IMR-90 (cell line): ENCODE results near the gene NRIP2. TPM values are rescaled to one million over a fixed set of nuclear protein-coding genes. Genes with fewer than 3 reads are reported as not detected.

Experiments used
- ATAC-seq: fragments of 200-7000 bp; cut with Tn5 transposase; 2 replicates; pipeline ENCODE4 v1.9.1; 2020; ENCODE audit warnings: low read depth, mild to moderate bottlenecking, moderate library complexity
- BruUV-seq: library from RNA; stranded (reverse); fragments of 400-500 nt; replicated peaks from 2 replicates; lab custom pipeline; 2021; lab: Mats Ljungman, UMichigan
- CTCF ChIA-PET: fragments of 300-600 bp; formaldehyde crosslinking; extraction: SDS; loops from one replicate; lab custom pipeline; 2021; ENCODE audit warnings: antibody characterized with exemption; lab: Yijun Ruan, JAX
- POLR2A ChIA-PET: fragments of 300-600 bp; sonication (Branson Sonifier 250); formaldehyde crosslinking; loops from one replicate; lab custom pipeline; 2022; ENCODE audit warnings: antibody characterized with exemption; ENCODE audit not compliant: unreplicated experiment; lab: Charles Lee
- DNase-seq: peaks from one replicate; pipeline ENCODE4 v3.0.0; 2013
- H2AFZ ChIP-seq: replicated peaks from 2 replicates; pipeline ENCODE3; 2013; ENCODE audit warnings: low read length, mild to moderate bottlenecking; ENCODE audit not compliant: poor library complexity
- H2AK5ac ChIP-seq: 2 replicates; pipeline ENCODE4 v1.6.1; 2013; ENCODE audit warnings: low read depth, low read length, inconsistent platforms
- H2AK9ac ChIP-seq: replicated peaks from 2 replicates; pipeline ENCODE3; 2013; ENCODE audit warnings: mild to moderate bottlenecking, low read depth, low read length, moderate library complexity; ENCODE audit not compliant: poor library complexity
- H2BK120ac ChIP-seq: 2 replicates; pipeline ENCODE4 v1.6.1; 2013; ENCODE audit warnings: low read depth, low read length, inconsistent platforms
- H2BK15ac ChIP-seq: 3 replicates; pipeline ENCODE4 v1.6.1; 2013; ENCODE audit warnings: low read depth, low read length, inconsistent platforms
- H2BK20ac ChIP-seq: 2 replicates; pipeline ENCODE4 v1.6.1; 2013; ENCODE audit warnings: low read depth, mild to moderate bottlenecking, inconsistent platforms, low read length, moderate library complexity
- H2BK5ac ChIP-seq: 2 replicates; pipeline ENCODE4 v1.6.1; 2013; ENCODE audit warnings: mild to moderate bottlenecking, low read depth, low read length, inconsistent platforms; ENCODE audit not compliant: poor library complexity, severe bottlenecking
- H3K14ac ChIP-seq: replicated peaks from 2 replicates; pipeline ENCODE4 v1.6.1; 2013; ENCODE audit warnings: low read depth, low read length, inconsistent platforms
- H3K18ac ChIP-seq: 2 replicates; pipeline ENCODE4 v1.6.1; 2013; ENCODE audit warnings: low read depth, low read length, control low read depth
- H3K23ac ChIP-seq: 2 replicates; pipeline ENCODE4 v1.6.1; 2013; ENCODE audit warnings: low read depth, low read length, inconsistent platforms
- H3K27ac ChIP-seq: 2 replicates; pipeline ENCODE4 v1.5.1; 2013; ENCODE audit warnings: mild to moderate bottlenecking, control low read depth, low read length; ENCODE audit not compliant: insufficient read depth
- H3K27me3 ChIP-seq: 2 replicates; pipeline ENCODE4 v1.6.1; 2013; ENCODE audit warnings: low read length; ENCODE audit not compliant: control insufficient read depth, insufficient read depth
- H3K36me3 ChIP-seq: 2 replicates; pipeline ENCODE4 v1.6.1; 2013; ENCODE audit warnings: low read length, mixed read lengths; ENCODE audit not compliant: control insufficient read depth, insufficient read depth
- H3K4ac ChIP-seq: 2 replicates; pipeline ENCODE4 v1.6.1; 2013; ENCODE audit warnings: low read depth, low read length, inconsistent platforms
- H3K4me1 ChIP-seq: 2 replicates; pipeline ENCODE4 v1.6.1; 2013; ENCODE audit warnings: low read length, mixed read lengths; ENCODE audit not compliant: control insufficient read depth, insufficient read depth
- H3K4me2 ChIP-seq: 2 replicates; pipeline ENCODE4 v1.6.1; 2013; ENCODE audit warnings: low read depth, mild to moderate bottlenecking, control low read depth, low read length, moderate library complexity
- H3K4me3 ChIP-seq: 2 replicates; pipeline ENCODE4 v1.5.1; 2013; ENCODE audit warnings: low read depth, mild to moderate bottlenecking, control low read depth, low read length, moderate library complexity; ENCODE audit not compliant: insufficient read depth
- H3K56ac ChIP-seq: 2 replicates; pipeline ENCODE4 v1.6.1; 2013; ENCODE audit warnings: low read length, inconsistent platforms; ENCODE audit not compliant: insufficient read depth; ENCODE audit errors: extremely low read depth
- H3K79me1 ChIP-seq, 2 experiments: 2 replicates each; pipeline ENCODE4 v1.6.1; 2013; ENCODE audit warnings: low read length in 2 of 2, inconsistent platforms in 1 of 2, low read depth in 1 of 2
- H3K9ac ChIP-seq: 2 replicates; pipeline ENCODE4 v1.6.1; 2013; ENCODE audit warnings: low read depth, low read length, control low read depth
- H3K9me1 ChIP-seq: 2 replicates; pipeline ENCODE4 v1.6.1; 2013; ENCODE audit warnings: low read length, inconsistent platforms; ENCODE audit not compliant: insufficient read depth
- H3K9me3 ChIP-seq: 2 replicates; pipeline ENCODE4 v1.6.1; 2013; ENCODE audit warnings: low read length; ENCODE audit not compliant: control insufficient read depth, insufficient read depth
- H4K20me1 ChIP-seq: 2 replicates; pipeline ENCODE4 v1.6.1; 2013; ENCODE audit warnings: low read length, inconsistent platforms; ENCODE audit not compliant: insufficient read depth
- H4K5ac ChIP-seq: 2 replicates; pipeline ENCODE4 v1.6.1; 2013; ENCODE audit warnings: mild to moderate bottlenecking, low read depth, low read length, control low read depth
- H4K8ac ChIP-seq, 2 experiments: 2 replicates each; pipeline ENCODE4 v1.6.1; 2013; ENCODE audit warnings: low read depth in 2 of 2, low read length in 2 of 2, control low read depth in 1 of 2, inconsistent platforms in 1 of 2
- H4K91ac ChIP-seq: 2 replicates; pipeline ENCODE4 v1.6.1; 2013; ENCODE audit warnings: low read depth, low read length, inconsistent platforms; ENCODE audit not compliant: insufficient read depth
- BHLHE40 ChIP-seq: fragments of 150-350 bp; IDR thresholded peaks from 2 replicates; pipeline ENCODE4 v1.6.1; 2016; ENCODE audit warnings: mild to moderate bottlenecking, low read depth, low read length
- CEBPB ChIP-seq: IDR thresholded peaks from 2 replicates; pipeline ENCODE4 v1.6.1; 2012; ENCODE audit warnings: low read depth, low read length, improper control_type of control experiment
- ELK1 ChIP-seq: fragments of 150-350 bp; IDR thresholded peaks from 2 replicates; pipeline ENCODE4 v1.6.1; 2016; ENCODE audit warnings: low read depth, mild to moderate bottlenecking, low read length, moderate library complexity, borderline replicate concordance
- FOS ChIP-seq: fragments of 150-350 bp; IDR thresholded peaks from 2 replicates; pipeline ENCODE4 v1.6.1; 2016; ENCODE audit warnings: low read depth, low read length
- MAZ ChIP-seq: IDR thresholded peaks from 2 replicates; pipeline ENCODE4 v1.6.1; 2012; ENCODE audit warnings: low read depth, mild to moderate bottlenecking, low read length, improper control_type of control experiment, moderate library complexity, borderline replicate concordance
- MXI1 ChIP-seq: IDR thresholded peaks from 2 replicates; pipeline ENCODE4 v1.6.1; 2012; ENCODE audit warnings: low read depth, mild to moderate bottlenecking, low read length, moderate library complexity, borderline replicate concordance
- NFE2L2 ChIP-seq: fragments of 150-350 bp; IDR thresholded peaks from 2 replicates; pipeline ENCODE4 v1.6.1; 2016; ENCODE audit warnings: low read depth, mild to moderate bottlenecking, low read length
- POLR2A ChIP-seq: IDR thresholded peaks from 2 replicates; pipeline ENCODE4 v1.6.1; 2012; ENCODE audit warnings: mild to moderate bottlenecking, low read depth, low read length
- RCOR1 ChIP-seq: IDR thresholded peaks from 2 replicates; pipeline ENCODE4 v1.6.1; 2012; ENCODE audit warnings: mild to moderate bottlenecking, low read length, improper control_type of control experiment; ENCODE audit not compliant: insufficient replicate concordance
- RFX5 ChIP-seq: IDR thresholded peaks from 2 replicates; pipeline ENCODE4 v1.8.0; 2012; ENCODE audit warnings: low read depth, mild to moderate bottlenecking, low read length, moderate library complexity
- SMC3 ChIP-seq: fragments of 150-350 bp; IDR thresholded peaks from 2 replicates; pipeline ENCODE4 v1.6.1; 2016; ENCODE audit warnings: low read depth, mild to moderate bottlenecking, antibody characterized with exemption, low read length, moderate library complexity
- dilution Hi-C: fragments of 300-500 bp; cut with HindIII; formaldehyde crosslinking; loops from one replicate; pipeline ENCODE4 v1.14.3; 2018; ENCODE audit warnings: low sequenced_read_pairs; ENCODE audit not compliant: unreplicated experiment
- in situ Hi-C: fragments of 300-500 bp; cut with MboI; formaldehyde crosslinking; loops from 3 replicates; pipeline ENCODE4 v1.14.3; 2019; ENCODE audit warnings: low sequenced_read_pairs, inconsistent platforms, mixed read lengths
- intact Hi-C: fragments of 100-400 bp; cut with micrococcal nuclease; formaldehyde crosslinking; loops from 2 replicates; pipeline ENCODE4 v1.10.0; 2022
- polyA plus RNA-seq, 3 experiments: library from polyadenylated mRNA; depleted of rRNA; stranded (reverse); fragments of >200 nt; gene quantifications; 2 replicates each; pipeline ENCODE4 v1.2.3, GENCODE V29; 2012; ENCODE audit warnings: low replicate concordance in 1 of 3
- total RNA-seq: library from RNA; depleted of rRNA; stranded (reverse); fragments of >200 nt; gene quantifications from 2 replicates; pipeline ENCODE4 v1.2.3, GENCODE V29; 2012

NRIP2 gene
- total and polyA plus RNA-seq, 2 of the 4 experiments (the other 2 are of a cell fraction), result 0.18 to 0.27 TPM

- no peak overlapping the region for H2AK5ac ChIP-seq
- POLR2A ChIA-PET, result no interaction called here
- no peaks in the 10 kb centered on the region for H3K9me1 ChIP-seq
- H3K23ac ChIP-seq, result no peak overlapping the region
- no peaks in the 10 kb centered on the region for H3K4me1 ChIP-seq
- ATAC-seq (no peak), DNase-seq (no peak)
- no TSS peak for BruUV-seq
- H2AFZ ChIP-seq, result no peak overlapping the region
- peaks cover 17% of the 10 kb centered on the region for H3K36me3 ChIP-seq
- H2BK120ac ChIP-seq, result no peak overlapping the region
- H3K27me3 ChIP-seq, result no peaks in the 10 kb centered on the region
- no peak overlapping the region for H3K14ac ChIP-seq
- H4K5ac ChIP-seq, result no peak overlapping the region
- no peak overlapping the region for H2BK15ac ChIP-seq
- no peak for TF ChIP-seq FOS
- no peak for TF ChIP-seq SMC3
- TF ChIP-seq BHLHE40, result no peak
- TF ChIP-seq POLR2A, result no peak
- no peak for TF ChIP-seq MXI1
- TF ChIP-seq CEBPB, result no peak
- no peak for TF ChIP-seq ELK1
- TF ChIP-seq RCOR1, result no peak
- no peak for TF ChIP-seq RFX5
- TF ChIP-seq NFE2L2, result no peak
- no peak for TF ChIP-seq MAZ
- no peaks in the 10 kb centered on the region for H4K20me1 ChIP-seq
- H3K4ac ChIP-seq, result no peak overlapping the region
- H3K79me1 ChIP-seq, result peaks cover 0 to 7% of the 10 kb centered on the region in 2 experiments; a peak in 1 of 4 replicates
- no peak overlapping the region for H3K27ac ChIP-seq
- H3K56ac ChIP-seq, result no peak overlapping the region
- H4K91ac ChIP-seq, result no peak overlapping the region
- no peak overlapping the region for H3K4me2 ChIP-seq
- H2BK5ac ChIP-seq, result no peak overlapping the region
- H3K9ac ChIP-seq, result no peak overlapping the region
- in situ Hi-C loops, result no loop called here
- H4K8ac ChIP-seq, result no peak overlapping the region
- H3K18ac ChIP-seq, result no peak overlapping the region
- no peak overlapping the region for H2BK20ac ChIP-seq
- H3K4me3 ChIP-seq, result no peak overlapping the region
- H2AK9ac ChIP-seq, result no peak overlapping the region
- dilution Hi-C loops, result no loop called here
- H3K9me3 ChIP-seq, result no peaks in the 10 kb centered on the region
- CTCF ChIA-PET, result no interaction called here
- intact Hi-C loops, result no loop called here
Observed at GRCh38 chr12:2860170-2860569, 25.3 kb upstream of the NRIP2 start.
